Inflammatory macrophage treated with lipopolysaccharide for 1 hour (primary cell): ENCODE results near the gene SMARCA1.
"Not testable (repeated sequence)": the region's sequence is repeated elsewhere in the genome, so short reads cannot be mapped to it uniquely, and the experiment has no call there.

ENCODE experiments used
- DNase-seq, 2 donors: peaks; one replicate each; pipeline ENCODE4 v3.0.0-alpha.2; 2020 to 2022

SMARCA1 gene, protein sequence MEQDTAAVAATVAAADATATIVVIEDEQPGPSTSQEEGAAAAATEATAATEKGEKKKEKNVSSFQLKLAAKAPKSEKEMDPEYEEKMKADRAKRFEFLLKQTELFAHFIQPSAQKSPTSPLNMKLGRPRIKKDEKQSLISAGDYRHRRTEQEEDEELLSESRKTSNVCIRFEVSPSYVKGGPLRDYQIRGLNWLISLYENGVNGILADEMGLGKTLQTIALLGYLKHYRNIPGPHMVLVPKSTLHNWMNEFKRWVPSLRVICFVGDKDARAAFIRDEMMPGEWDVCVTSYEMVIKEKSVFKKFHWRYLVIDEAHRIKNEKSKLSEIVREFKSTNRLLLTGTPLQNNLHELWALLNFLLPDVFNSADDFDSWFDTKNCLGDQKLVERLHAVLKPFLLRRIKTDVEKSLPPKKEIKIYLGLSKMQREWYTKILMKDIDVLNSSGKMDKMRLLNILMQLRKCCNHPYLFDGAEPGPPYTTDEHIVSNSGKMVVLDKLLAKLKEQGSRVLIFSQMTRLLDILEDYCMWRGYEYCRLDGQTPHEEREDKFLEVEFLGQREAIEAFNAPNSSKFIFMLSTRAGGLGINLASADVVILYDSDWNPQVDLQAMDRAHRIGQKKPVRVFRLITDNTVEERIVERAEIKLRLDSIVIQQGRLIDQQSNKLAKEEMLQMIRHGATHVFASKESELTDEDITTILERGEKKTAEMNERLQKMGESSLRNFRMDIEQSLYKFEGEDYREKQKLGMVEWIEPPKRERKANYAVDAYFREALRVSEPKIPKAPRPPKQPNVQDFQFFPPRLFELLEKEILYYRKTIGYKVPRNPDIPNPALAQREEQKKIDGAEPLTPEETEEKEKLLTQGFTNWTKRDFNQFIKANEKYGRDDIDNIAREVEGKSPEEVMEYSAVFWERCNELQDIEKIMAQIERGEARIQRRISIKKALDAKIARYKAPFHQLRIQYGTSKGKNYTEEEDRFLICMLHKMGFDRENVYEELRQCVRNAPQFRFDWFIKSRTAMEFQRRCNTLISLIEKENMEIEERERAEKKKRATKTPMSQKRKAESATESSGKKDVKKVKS

DNA sequence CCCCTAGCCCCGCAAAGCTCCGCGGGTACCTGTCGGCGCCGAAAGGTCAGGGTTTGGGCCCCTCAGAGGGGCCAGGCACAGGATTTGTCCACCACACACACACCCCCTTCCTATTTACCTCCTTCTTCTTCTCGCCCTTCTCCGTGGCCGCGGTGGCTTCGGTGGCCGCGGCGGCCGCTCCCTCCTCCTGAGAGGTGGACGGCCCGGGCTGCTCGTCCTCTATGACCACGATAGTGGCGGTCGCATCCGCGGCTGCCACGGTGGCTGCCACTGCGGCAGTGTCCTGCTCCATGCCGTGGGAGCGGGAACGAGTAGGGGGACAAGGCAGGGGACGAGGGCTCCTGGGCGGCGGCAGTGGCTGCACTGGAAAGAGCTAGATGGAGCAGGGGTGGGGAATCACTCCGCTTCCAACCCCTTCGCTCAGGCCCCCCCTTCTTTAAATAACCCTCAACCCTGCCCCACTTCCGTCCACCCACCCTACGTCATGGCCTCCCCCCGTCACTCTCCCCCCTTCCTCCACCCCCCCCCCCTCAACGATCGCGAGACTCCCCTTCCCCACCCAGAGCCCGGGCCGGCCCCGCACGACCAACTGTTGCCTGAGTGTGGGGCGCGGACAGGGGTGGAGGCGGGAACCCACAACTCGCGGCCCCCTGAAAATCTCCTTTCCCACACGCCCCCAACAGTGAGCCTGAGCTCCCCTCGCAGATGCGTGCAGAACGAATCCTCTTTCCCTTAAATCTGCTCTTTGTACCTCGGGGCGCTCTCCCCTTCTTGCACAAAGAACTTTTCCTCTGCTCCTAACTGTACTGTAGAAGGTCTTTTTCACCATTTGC lies at the start of gene SMARCA1:
Gene SMARCA1, minus strand, starts transcription at position 412 of the 833 bp plus-strand sequence. Its CDS starts 120 bp downstream, at position 292.
- no peak for DNase-seq

DNA sequence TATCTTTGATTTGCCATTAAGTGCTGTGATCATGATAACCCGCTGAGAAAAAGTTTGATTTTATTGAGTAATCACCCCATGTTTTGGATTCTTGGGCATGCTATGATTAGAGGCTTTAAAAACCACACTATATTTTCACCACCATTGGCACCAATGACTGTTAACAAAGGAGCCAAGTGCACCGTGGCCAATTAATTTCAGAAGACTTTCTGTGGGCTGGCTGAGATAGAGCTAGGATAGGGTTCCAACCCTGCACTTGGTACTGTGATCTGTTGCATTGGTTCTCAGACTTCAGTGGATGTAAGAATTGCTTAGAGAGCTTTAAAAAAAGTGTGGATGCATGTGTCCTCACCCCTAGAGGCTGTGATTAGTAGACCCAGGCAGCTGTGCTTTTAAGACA lies 49.1 kb upstream of the SMARCA1 start:
- no peak for DNase-seq

DNA sequence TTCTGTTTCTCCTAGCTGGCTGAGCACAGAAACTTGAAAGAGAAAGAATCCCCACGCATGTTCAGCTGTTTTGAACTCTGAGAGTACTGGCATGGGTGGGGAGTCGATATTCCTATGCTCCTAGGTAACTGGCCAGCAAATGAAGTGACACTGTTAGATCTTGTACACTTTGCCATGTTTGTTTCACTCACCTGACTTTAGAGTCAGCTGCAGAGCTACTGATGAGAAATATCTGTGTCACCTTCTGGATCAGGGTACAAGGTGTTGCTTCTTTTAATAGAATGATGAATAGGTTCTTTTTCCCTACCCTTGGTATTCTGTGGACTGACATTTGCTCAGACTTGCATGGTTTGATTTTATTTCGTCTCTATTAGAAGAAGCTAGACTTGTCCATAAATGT lies 45.1 kb upstream of the SMARCA1 start:
- DNase-seq: no peak

DNA sequence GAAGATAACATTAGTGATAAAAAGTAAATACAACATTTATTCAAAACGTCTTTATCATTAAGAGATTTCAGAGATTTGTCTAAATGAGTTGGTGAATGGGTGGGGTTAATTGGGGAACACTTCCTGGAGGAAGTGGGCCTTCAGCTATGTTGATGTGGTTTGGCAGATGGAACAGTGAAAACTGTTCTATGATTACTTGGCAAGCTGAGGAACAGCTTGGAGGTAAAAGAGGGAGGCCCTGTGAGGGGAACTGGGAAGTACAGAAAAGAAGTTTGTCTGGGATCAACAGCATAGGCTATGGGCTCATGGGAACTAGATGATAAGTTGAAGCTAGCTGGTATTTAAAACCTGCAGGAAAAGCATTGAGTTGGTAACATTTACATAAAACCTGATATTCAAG lies 42.8 kb upstream of the SMARCA1 start:
- DNase-seq: no peak

DNA sequence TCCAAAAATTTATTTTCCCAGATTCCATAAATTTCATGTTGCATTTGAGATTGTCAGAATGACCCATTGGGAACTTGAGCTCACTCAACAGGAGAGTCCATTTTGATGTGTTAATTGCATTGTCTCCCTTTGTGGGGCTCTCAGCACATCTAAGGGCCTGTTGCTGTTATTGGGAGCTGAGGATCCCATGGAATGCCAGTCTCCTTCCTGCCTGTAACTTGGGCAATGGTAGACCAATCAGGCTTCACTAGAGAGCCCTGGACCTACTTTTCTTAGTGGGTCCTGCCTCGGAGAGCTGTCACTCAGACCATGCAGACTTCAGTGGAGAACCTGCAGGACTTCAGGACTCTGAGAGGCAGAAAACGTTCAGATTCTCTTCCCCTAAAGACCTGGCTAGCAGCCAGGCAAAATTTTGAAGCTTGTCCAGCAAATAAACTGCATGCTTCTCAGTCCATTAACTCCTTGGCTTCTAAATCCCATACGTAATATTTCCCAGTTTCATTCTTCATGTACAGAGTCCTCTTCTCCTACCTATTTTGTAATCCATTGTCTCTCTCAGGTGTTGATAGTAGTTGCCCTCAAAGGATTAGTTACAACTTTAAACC lies 41.9 kb upstream of the SMARCA1 start:
- DNase-seq: no peak

DNA sequence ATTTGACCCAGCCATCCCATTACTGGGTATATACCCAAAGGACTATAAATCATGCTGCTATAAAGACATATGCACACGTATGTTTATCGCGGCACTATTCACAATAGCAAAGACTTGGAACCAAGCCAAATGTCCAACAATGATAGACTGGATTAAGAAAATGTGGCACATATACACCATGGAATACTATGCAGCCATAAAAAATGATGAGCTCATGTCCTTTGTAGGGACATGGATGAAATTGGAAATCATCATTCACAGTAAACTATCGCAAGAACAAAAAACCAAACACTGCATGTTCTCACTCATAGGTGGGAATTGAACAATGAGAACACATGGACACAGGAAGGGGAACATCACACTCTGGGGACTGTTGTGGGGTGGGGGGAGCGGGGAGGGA lies 41.1 kb upstream of the SMARCA1 start:
- DNase-seq: not testable (repeated sequence)

DNA sequence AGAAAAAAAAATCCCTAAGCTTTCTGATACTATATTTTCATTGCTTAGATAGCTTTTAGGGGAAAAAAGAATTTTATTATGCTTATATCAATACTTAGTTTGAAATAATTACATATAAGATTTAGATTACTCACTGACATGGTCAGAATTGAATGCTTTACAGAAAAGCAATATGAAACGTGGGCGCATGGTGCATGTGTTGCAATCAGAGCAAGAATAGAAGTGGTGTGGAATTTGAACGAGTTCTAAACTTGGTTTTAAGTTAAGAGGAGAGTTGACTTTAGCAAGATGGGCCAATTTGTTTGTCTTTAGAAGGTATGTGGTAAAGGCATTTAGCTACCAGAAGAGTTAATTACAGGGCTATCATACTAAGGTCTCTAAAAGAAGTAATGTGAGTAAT lies 38.2 kb upstream of the SMARCA1 start:
- DNase-seq: no peak

DNA sequence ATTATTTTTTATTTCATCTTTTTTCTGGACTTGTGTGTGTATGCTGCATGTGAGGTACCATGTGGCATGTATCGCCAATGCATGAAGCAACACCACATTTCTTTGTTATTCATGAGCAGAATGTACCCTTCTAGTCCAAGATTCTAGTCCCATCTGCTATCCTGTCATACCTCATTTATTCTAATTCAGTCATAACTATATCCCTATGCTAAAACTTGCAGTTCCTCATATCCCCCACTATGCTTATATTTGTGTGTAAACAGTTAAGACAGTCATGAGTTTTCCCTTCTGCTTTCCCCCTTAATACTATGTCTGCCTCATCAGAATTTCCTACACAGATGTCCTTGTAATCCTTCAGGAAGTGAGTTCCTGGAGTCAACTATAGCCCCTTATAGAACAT lies 36.5 kb upstream of the SMARCA1 start:
- no peak for DNase-seq

DNA sequence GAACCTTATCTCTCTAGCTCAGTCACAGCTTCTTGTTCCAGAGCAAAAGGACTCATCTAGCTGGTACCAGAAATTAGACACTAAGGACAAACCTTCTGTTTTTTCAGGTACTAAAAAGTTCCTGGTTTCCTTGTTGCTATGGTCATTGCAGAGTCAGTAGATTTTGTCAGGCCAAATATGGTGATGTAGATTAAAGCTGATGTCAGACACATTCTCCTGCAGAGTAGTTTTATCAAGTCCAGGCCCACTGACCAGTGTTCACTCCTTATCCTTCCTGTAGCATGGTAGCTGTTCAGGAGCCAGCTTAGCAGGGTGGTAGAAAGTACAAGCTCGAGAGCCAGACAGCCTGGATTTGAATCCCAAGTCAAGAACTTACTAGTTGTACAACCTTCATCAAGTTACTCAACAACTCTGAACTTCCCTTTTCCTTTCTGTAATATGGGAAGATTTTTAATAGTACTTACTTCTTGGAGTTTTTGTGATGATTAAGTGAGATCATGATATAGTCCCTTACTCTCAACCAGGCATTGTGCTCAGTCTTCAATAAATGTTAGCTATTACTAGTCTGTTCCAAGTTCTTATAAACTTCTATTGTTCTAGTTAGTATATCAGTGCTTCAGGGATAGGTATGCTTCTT lies 34.7 kb upstream of the SMARCA1 start:
- peak; percentile 41 to 47 for DNase-seq

DNA sequence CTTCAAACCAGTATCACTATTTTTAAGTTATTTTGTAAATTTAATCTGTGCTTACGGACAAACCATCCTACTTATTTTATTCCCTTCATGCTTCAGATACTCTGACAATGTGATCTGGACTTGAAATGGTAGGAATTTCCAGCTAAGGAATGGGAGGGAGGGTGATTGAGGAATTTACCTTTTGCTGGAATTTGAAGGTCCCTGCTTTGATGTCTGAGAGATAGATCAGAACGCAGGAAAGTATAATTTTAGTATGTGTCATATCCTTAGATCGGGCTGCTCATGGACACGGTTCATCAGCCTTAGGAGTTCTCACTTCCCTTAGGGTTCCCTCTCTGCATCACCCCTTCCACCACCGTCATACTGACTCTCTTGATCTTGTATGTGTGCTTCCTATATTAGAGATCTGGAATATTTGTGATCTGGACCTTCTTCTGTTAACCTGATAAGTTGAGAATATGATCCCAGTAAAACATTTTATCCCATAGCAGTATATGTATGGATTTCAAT lies 33.6 kb upstream of the SMARCA1 start:
- DNase-seq: no peak

DNA sequence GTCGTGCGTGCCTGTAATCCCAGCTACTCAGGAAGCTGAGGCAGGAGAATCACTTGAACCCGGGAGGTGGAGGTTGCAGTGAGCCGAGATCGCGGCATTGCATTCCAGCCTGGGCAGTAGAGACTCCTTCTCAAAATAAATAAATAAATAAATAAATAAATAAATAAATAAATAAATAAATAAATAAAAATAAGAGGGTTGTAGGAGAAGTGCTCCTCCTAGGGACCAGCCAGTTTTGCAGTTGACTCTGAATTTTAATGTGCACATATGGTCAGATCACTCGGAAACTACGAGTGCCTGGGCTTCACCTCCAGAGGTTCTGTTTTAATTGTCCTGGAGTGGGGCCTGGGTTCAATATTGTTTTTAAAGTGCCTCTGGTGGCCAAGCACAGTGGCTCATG lies 31.5 kb upstream of the SMARCA1 start:
- DNase-seq: not testable (repeated sequence)

DNA sequence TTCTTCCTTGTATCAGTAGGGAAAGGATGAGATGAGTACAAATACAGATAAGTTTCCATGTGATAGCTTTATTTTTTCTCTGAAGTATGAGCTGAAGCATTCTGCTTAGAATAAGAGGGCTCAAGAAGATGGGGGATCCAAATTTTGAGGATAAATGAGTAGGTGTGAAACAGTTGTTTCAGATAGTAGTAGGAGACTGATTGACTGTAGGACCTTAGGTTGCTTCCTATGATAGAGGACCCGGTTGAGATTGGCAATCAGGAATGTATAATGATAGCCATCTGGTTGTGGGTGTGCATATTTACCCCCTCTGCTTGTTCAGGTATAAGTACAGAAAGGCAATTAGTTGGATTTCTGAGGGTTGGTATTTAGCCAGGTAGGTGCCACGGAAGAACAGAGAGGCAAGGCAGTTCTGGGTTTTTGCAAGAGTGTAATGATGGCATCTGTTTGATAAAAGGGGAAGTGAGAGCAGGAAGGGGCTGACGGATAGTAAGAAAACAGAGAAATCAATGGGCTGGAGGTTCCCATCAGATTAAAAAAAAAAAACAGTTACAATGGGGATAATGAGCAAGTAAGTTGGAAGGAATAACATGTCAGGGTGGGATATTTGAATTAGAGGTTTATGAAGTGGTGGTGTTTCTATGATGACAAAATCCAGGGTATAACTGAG lies 30.5 kb upstream of the SMARCA1 start:
- DNase-seq: peak; percentile 12 to 13

DNA sequence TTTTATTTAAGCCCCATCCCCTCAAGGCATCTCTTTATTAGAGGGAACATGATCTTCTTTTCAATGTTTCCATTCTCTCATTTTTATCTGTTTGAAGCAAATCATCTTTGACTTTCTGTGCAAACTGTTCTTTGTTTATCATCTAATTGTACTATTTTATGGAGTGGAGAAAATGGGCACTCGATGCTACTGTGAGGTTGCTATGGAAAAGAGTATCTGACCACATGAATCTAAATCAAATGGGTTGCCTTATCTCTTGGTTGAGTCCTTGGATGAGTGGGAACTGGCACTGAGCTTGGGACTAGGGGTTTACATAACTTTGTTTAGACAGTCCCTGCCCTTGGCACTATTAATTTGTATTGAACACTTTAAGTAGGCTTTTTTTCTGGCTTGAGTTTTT lies 25.8 kb upstream of the SMARCA1 start:
- DNase-seq: no peak

DNA sequence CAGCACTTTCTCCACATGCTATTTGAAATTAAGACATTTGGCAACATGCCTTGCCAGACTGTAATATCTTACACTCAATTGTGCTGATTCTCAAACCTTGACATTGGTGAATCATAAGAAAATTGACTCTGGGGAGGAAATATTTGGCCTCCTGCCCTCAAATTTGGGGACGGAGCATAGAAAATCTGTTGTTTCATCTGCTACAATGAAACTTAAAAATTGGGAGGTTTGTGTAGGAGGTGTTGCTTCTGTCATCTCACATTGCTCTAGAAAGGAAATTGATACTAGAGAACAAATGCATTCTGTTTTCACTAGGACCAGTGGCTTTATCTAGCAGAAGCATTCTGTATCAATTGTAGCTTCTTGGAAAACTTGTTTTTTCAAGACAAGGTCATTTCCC lies 22.1 kb upstream of the SMARCA1 start:
- no peak for DNase-seq

DNA sequence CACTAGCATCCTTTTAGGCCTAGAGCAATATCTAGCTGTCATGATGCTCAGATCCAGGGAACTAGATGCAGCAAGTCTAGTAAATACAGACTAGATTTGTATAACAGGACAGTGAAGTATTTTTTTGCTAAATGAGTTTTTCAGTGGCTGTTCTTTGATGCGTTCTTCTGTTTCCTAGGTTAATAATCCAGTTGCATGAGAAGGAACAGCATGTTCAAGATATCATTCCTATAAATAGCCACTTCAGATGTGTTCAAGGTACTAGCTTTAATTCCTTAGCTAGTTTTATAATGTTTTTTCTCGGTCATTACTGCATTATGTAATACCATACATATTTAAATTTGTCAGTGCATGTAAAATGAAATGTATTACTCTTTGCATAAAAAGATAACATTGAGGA lies 21.5 kb upstream of the SMARCA1 start:
- no peak for DNase-seq

DNA sequence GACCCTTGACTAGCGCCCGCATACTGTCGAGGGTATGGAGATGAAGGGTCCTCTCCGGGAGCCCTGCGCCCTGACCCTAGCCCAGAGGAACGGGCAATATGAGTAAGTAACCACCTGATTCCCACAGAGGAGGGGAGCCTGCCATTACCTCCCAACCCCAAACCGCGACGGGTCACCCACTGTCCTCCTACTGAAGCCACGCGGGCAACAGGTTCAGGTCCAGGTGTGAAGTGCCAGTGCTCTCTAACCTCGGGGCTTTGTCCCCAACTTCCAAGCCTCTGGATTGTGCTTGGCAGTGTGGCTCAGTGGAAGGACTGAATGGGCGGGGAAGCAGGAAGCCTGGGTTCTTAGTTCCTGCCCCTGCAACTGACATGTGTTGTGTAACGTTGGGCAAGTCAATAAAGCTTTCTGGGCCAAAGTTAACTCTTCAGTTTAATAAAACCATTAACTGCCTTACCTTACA lies 17.5 kb upstream of the SMARCA1 start:
- DNase-seq: no peak

DNA sequence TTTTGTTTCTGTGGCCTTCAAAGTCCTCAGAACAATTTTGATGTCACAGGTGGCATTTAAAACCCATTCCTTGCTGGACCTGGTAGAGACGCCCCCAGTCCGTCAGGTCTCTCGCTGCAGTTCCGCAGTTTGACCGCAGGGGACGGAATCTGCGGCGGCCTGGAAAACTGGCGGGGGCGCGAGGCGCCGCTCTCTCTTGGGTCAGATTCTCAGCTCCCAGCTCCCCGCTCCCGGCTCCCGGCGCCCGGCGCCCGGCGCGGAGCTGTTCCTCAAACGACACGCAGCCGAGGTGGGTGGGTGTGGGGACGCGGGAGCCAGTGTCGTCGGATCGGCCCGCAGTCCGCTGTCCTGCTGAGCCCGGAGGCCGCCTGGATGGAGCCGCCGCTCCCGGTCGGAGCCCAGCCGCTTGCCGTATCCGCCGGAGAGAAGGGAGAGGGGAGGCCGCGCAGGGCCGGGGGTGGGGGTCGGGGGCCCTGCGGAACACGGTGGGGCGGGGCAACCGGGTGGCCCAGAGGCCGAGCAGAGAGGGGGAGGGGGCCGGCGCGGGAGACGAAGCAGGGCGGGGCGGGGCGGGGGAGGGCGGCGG lies 16.9 kb upstream of the SMARCA1 start, which contains the start of gene OCRL:
Gene OCRL, plus strand, starts transcription at position 192 of the 586 bp plus-strand sequence. Its CDS starts 181 bp downstream, at position 373.
- DNase-seq: peak; percentile 51 to 66

DNA sequence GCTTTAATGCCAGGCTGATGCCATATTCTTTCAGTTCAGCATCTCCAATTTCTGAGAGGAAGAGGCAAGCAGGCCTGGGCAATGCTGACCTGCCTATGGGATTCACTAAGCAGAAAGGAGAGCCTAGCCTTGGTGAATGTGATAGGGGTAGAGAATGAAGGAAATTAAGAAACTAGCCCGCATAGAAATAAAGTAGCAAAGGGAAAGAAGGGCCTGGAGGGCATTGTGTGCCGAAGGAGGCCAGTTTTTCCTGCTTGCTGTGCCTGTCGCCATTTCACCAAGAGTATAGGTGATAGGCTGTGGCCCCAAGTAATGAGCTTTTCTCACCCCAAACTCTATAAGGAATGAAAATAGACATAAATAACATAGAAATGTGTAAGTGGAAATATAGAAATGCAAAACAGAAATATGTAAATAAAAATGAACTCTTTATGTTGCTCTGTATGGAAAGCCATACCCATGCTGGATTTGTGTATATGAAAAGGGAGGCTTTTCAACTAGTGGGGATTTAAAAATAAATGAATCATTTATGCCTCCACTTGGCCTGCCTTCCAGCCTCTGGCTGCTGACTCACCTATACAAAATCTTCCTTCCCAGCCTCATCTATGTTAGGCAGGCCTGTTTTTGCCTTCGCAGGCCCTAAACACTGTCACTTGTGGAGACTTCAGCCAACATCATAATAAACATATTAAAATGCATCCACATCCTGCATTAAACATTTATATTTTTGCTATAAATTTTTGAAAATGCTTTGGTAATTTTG lies 11.7 kb upstream of the SMARCA1 start:
- no peak for DNase-seq

DNA sequence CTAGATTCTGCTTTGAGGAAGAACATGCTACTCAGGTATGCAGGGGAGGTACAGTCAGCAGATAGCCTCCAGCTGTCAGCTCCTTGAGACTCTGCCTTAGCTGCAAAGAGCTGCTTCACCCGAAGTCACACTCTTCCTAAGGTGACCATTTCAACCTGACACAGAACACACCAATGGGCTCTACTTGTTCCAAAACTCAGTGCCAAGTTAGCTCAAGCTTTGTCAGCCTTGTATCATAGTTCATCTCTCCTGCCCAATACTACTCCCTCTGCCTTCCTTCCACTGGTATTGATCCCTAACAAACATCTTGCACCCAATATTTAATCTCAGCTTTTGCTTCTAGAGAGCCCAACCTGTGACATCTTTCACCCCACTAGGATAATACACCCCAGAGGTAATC lies 7.8 kb upstream of the SMARCA1 start:
- DNase-seq: no peak
